SU-DHL-6 (cell line): ENCODE data around the gene CORO6.

Experiments used
- EZH2phosphoT487 ChIP-seq: fragments of 200-600 bp; sonication (generic), shearing (Covaris generic); conservative IDR thresholded peaks from 2 replicates; pipeline ENCODE4 v1.6.1; 2018; ENCODE audit warnings: mild to moderate bottlenecking, antibody characterized with exemption, low read length, moderate library complexity, mixed read lengths
- TF ChIP-seq, protein P1 (sequence below): fragments of 200-600 bp; sonication (generic); IDR thresholded peaks from one replicate; pipeline ENCODE4 v1.5.1; 2017; ENCODE audit warnings: antibody characterized with exemption, mild to moderate bottlenecking, low read length, moderate library complexity; ENCODE audit not compliant: insufficient read depth, poor library complexity, severe bottlenecking

DNA sequence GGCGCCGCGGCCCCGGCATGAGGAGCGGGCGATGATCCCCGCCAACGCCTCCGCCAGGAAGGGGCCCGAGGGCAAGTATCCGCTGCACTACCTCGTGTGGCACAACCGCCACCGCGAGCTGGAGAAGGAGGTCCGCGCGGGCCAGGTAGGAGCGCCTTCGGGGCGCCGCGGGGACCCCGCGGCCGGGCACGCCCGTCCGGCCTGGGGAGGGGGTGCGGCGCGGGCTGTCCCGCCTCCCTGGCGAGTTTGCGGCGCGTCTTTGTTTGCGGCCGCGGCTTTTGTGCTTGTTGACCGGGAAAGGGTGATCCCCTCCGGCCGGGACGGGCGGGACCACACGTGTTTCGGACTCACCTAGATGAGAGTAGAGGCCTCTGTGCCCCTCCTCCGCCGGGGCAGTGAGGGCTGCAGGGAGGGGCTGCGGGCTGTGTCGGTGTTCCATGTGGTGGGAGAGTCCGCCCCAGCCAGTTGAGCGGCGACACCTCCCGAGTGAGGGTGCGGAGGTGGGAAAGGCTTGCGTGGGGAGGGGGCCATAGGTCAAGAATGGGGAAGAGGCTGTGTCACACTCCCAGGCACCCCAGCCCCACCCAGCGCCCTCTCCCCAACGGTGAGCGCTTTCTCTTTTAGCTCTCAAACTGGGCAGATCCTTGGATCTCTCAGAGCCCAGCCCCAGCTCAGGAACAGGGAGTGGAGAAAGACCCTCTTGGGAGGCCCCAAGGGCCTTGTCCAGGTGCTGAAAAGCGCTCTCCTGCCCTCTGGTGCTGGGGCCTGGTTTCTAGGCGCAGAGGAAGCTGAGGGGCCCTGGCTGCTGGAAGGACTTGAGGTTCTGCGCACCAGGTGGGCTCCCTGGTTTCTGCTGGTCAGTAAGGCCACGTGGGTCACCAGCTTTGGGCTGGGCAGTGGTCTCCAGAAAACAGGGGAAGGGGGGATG, 28.9 kb downstream of the CORO6 start:
- TF ChIP-seq, protein P1, sequence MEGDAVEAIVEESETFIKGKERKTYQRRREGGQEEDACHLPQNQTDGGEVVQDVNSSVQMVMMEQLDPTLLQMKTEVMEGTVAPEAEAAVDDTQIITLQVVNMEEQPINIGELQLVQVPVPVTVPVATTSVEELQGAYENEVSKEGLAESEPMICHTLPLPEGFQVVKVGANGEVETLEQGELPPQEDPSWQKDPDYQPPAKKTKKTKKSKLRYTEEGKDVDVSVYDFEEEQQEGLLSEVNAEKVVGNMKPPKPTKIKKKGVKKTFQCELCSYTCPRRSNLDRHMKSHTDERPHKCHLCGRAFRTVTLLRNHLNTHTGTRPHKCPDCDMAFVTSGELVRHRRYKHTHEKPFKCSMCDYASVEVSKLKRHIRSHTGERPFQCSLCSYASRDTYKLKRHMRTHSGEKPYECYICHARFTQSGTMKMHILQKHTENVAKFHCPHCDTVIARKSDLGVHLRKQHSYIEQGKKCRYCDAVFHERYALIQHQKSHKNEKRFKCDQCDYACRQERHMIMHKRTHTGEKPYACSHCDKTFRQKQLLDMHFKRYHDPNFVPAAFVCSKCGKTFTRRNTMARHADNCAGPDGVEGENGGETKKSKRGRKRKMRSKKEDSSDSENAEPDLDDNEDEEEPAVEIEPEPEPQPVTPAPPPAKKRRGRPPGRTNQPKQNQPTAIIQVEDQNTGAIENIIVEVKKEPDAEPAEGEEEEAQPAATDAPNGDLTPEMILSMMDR = peak; percentile 25
- TF ChIP-seq EZH2phosphoT487 = no peak
